Muscle layer of duodenum (tissue), 2 donors: Measurements from ENCODE around the gene TPSG1.
"Not testable (repeated sequence)": the region's sequence is repeated elsewhere in the genome, so short reads cannot be mapped to it uniquely, and the experiment has no call there.

Experiments used
- H3K27ac ChIP-seq: one replicate; pipeline ENCODE4 v1.7.0; 2013; ENCODE audit warnings: mild to moderate bottlenecking, low read length
- H3K27me3 ChIP-seq: one replicate; pipeline ENCODE4 v1.7.0; 2013; ENCODE audit warnings: low read depth, mild to moderate bottlenecking, control low read depth, low read length
- H3K36me3 ChIP-seq, 2 donors: one replicate each; pipeline ENCODE4 v1.7.0; 2013; ENCODE audit warnings: low read length in 2 of 2, control low read depth in 1 of 2, mild to moderate bottlenecking in 1 of 2; ENCODE audit not compliant: insufficient read depth in 2 of 2, control insufficient read depth in 1 of 2
- H3K4me1 ChIP-seq, 2 donors: one replicate each; pipeline ENCODE4 v1.7.0; 2013; ENCODE audit warnings: low read length in 2 of 2, mild to moderate bottlenecking in 2 of 2, control low read depth in 1 of 2, moderate library complexity in 1 of 2; ENCODE audit not compliant: insufficient read depth in 2 of 2, control insufficient read depth in 1 of 2
- H3K4me3 ChIP-seq, 2 donors: one replicate each; pipeline ENCODE4 v1.7.0; 2013; ENCODE audit warnings: low read length in 2 of 2, low read depth in 1 of 2, mild to moderate bottlenecking in 1 of 2
- H3K9me3 ChIP-seq, 2 donors: one replicate each; pipeline ENCODE4 v1.7.0; 2013; ENCODE audit warnings: low read length in 2 of 2, control low read depth in 1 of 2, mild to moderate bottlenecking in 1 of 2; ENCODE audit not compliant: control insufficient read depth in 1 of 2
- donor health status: healthy.

Gene TPSG1

DNA sequence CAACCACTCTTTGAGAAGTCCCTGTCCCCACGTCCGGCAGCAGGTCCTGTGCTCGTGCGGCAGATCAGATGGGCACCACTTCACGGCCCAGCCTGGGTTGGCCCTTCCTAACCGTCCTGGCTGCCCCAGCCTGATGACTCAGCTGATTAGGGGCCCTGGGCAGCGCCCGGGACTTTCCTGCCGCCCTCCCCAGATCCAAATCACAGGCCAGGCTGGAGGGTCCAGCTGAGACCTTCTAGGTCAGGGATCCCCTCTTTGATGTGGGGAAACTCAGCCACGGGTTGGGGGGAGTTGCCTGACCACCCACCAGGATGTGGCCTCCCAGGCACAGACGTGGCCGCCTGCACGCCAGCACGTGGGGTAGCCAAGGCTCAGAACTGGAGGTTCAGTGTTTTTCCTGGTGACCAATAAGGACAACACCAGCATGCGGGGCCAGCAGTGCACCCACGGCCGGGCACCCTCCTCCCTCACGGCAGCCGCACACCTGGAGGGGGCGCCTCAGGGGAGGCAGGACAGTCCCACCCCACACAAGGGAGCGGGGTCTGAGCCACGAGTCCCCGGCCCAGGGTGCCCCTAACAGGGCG is 752 bp upstream of the TPSG1 start:
- H3K4me3 ChIP-seq, H3K27ac ChIP-seq, H3K9me3 ChIP-seq, H3K36me3 ChIP-seq, H3K4me1 ChIP-seq, H3K27me3 ChIP-seq: not testable (repeated sequence)

DNA sequence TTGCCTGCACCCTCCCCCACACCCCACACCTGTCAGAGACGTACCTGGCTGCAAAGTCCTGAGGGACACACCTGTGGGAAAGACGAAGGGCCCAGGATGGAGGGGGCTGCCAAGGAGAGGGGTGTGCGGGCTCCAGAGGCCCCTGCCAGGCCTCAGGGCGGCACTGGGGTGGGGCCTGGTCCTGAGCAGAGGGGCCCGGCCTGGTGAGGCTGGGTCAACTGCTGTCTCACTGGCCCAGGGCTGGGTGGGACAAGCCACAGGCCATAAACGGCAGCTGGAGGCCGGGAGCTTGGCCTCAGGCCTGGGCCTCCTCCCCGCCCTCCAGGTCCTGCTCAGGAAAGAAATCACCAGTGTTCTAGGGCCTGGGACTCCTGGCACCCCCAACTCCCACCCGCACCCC is 510 bp downstream of the TPSG1 start:
- H3K9me3 ChIP-seq: no peaks in the 10 kb centered on the region
- H3K27ac ChIP-seq: no peak overlapping the region
- H3K4me1 ChIP-seq: no peaks in the 10 kb centered on the region
- no peak overlapping the region for H3K4me3 ChIP-seq
- H3K36me3 ChIP-seq: peaks cover 0 to 12% of the 10 kb centered on the region in 2 donors
- H3K27me3 ChIP-seq: no peaks in the 10 kb centered on the region

DNA sequence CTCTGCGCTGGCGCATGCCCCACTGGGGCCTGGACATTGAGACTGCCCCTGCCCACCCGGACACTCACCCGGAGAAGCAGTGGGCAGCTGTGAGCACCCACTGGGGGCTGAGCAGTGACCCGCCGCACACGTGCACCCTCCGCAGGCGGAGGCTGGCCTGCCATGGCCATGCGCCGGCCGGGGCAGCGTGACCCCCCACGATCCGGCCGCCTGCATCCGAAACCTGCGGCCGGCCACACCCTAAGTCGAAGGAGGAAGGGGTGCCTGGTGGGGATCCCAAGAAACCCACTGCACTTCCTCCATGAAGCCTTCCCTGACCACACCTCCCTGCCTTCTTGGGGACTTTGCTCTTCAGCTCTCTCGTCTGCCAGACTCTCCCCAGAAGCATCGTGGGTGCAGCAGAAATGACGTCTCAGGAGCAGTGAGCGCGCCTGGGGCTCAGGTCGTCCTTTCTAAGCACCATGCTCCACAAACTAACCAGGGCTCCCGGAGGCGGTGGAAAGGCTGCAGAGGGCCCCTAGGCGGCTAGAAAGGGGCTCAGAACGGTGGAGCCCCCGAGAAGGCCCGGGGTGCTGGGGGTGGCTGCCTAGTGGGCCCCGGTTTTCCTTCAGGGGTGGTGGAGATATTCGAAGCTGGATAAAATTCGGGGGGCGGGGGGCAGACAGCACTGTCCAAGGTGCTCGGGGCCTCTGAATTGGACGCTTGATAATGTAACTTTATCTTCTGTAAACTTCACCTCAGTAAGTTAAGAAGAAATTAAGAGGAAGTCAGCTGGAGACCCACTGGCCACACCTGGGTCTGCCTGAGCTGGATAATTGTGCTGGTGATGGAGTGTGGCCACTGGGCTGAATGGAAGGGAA is 1.5 kb downstream of the TPSG1 start:
- Histone ChIP-seq H3K4me1 (no peaks in the 10 kb centered on the region), H3K36me3 (peaks cover 0 to 21% of the 10 kb centered on the region in 2 donors), H3K27ac (no peak overlapping the region), H3K27me3 (no peaks in the 10 kb centered on the region), H3K4me3 (no peak overlapping the region), H3K9me3 (no peaks in the 10 kb centered on the region)

DNA sequence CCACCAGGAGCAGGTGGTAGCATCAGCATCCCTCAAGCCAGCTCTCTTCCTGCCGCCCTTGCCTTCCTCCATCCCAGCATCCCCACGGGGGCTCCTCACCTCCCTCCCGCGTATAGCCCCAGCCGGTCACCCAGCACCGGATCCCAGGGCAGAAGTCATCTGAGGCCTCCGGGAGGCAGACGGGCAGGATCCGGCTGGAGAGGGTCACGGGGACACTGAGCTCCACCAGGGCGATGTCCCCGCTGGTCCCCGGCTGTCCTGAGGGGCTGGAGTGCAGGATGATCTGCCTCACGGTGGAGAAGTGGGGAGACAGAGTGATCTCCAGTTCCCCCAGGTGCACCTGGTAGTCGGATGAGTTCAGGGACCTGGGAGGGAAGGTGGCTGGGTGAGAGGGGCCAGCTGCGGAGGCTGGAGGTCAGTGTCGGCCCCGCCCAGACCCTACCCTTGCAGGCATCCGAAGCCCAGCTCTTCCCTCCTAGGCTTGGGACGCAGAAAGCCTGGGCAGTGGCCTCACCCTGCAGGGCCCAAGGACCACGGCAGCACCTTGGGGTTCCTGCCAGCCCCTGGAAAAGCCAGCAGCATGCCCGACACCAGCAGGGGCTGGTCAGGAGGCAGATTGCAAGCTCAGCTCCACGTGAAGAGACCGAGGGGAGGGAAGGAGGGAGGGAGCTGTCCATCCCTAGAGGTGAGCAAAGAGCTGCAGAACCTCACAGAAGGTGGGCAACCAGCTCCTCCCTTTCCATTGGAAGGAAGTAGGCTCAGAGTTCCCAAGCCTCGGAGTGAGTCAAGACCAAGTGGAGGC is 2.3 kb downstream of the TPSG1 start:
- H3K9me3 ChIP-seq: no peaks in the 10 kb centered on the region
- H3K36me3 ChIP-seq: peaks cover 0 to 29% of the 10 kb centered on the region in 2 donors
- no peak overlapping the region for H3K4me3 ChIP-seq
- no peak overlapping the region for H3K27ac ChIP-seq
- no peaks in the 10 kb centered on the region for H3K4me1 ChIP-seq
- H3K27me3 ChIP-seq: no peaks in the 10 kb centered on the region

DNA sequence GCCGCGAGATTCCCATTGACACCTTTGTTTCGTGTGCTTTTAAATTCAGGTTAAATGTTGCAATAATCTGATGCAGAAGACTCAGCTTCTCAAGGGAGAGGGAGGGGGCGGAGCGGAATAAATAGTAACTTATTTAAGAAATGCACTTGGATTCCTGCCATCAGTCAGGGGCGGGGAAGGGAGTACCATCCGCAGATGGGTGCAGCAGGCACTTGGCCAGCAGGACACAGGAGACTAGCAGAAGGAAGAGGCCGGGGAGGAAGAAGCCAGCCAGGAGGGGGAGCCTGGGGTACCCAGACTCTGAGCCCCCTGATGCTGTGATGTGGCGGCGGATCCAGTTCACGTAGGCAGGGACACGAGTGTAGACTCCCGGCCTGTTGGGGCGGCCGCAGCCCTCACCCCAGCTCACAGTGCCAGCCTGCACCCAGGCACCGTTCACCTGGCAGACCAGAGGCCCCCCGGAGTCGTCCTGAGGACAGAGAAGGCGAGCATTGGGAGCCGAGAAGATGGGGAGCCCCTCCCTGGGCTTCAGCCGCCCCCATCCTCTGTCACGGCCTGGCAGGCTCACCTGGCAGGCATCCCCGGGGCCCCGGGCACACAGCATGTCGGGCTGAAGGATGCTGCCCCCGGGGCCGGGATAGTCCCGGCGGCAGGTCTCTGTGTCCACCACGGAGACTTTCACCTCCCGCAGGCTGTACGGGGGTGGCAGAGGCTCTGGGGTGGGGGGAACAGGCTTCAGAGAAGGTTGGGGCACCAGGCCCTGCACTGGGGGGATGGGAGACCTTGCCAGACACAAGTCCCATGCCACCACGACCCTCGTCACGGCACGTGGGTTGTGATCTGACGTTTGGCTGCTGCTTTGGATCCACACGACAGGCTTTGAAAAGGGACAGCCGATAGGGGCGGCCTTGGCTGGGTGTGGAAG is 3.2 kb downstream of the TPSG1 start:
- peaks cover 0 to 38% of the 10 kb centered on the region in 2 donors for H3K36me3 ChIP-seq
- no peak overlapping the region for H3K27ac ChIP-seq
- H3K9me3 ChIP-seq: no peaks in the 10 kb centered on the region
- no peak overlapping the region for H3K4me3 ChIP-seq
- H3K4me1 ChIP-seq: no peaks in the 10 kb centered on the region
- H3K27me3 ChIP-seq: no peaks in the 10 kb centered on the region

DNA sequence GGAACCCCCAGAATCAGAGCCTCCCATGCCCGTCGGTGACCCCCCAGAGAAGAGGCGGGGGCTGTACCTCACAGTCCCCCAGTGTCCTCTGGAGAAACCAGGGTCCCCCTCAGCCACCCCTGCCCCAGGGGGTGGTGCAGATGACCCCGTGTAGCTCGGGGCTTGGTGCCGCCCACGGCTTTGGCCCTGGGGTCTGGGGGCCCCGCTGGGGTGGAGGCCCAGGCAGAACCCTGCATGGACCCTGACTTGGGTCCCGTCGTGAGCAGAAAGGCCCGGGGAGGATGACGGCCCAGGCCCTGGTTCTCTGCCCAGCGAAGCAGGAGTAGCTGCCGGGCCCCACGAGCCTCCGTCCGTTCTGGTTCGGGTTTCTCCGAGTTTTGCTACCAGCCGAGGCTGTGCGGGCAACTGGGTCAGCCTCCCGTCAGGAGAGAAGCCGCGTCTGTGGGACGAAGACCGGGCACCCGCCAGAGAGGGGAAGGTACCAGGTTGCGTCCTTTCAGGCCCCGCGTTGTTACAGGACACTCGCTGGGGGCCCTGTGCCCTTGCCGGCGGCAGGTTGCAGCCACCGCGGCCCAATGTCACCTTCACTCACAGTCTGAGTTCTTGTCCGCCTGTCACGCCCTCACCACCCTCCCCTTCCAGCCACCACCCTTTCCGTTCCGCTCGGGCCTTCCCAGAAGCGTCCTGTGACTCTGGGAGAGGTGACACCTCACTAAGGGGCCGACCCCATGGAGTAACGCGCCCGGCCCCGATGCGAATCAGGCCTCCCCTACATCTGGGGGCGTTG is 4.0 kb downstream of the TPSG1 start:
- no peaks in the 10 kb centered on the region for H3K9me3 ChIP-seq
- no peak overlapping the region for H3K27ac ChIP-seq
- H3K4me1 ChIP-seq: no peaks in the 10 kb centered on the region
- peaks cover 0 to 46% of the 10 kb centered on the region in 2 donors for H3K36me3 ChIP-seq
- no peaks in the 10 kb centered on the region for H3K27me3 ChIP-seq
- H3K4me3 ChIP-seq: no peak overlapping the region

DNA sequence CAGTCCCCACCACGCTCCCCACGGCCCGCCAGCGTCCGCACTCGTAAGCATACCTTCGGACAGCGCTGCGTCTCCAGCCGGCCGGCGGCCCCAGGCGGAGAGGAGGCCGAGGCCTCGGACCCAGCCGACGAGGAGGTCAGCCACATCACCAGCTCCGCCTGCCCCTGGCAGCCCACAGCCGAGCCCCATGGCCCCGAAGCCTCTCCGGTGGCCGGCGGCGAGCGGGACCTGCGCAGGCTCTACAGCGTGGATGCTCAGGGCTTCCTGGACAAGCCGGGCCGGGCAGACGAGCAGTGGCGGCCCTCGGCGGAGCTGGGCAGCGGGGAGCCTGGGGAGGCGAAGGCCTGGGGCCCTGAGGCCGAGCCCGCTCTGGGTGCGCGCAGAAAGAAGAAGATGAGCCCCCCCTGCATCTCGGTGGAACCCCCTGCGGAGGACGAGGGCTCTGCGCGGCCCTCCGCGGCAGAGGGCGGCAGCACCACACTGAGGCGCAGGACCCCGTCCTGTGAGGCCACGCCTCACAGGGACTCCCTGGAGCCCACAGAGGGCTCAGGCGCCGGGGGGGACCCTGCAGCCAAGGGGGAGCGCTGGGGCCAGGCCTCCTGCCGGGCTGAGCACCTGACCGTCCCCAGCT is 4.9 kb downstream of the TPSG1 start:
- Histone ChIP-seq H3K4me3 (no peak overlapping the region), H3K9me3 (no peaks in the 10 kb centered on the region), H3K27ac (no peak overlapping the region), H3K27me3 (no peaks in the 10 kb centered on the region), H3K36me3 (peaks cover 0 to 54% of the 10 kb centered on the region in 2 donors), H3K4me1 (no peaks in the 10 kb centered on the region)

DNA sequence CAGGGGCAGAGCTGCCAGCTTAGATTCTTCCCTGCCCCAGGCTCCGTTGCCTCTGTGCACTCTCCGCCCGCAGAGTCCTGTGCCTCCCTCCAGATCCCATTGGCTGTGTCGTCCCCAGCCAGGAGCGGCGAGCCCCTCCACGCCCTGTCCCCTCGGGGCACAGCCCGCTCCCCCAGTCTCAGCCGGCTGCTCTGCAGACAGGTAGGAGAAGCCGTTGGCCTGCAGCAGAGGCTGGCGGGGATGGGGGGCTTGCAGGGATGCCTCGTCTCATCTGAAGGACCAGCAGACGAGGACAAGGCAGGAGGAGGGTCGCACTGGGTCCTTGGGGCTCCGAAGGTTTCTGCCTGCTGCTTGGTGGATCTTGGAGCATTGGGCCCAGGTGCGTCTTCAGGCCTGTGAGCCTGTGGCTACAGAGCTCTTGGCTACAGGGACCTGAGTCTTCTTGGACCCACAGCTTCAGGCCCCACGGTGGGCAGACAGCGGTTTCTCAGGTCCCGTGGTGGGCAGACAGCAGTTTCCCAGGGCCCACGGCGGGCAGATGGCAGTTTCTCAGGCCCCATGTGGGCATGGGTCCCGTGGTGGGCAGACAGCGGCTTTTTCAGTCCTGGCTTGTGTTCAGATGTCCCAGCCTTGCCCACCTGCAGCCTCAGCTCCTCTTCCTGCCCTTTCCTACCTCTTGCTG is 6.0 kb downstream of the TPSG1 start:
- peaks cover 0 to 61% of the 10 kb centered on the region in 2 donors for H3K36me3 ChIP-seq
- H3K4me1 ChIP-seq: no peaks in the 10 kb centered on the region
- H3K4me3 ChIP-seq: no peak overlapping the region
- H3K27ac ChIP-seq: no peak overlapping the region
- H3K9me3 ChIP-seq: no peaks in the 10 kb centered on the region
- no peaks in the 10 kb centered on the region for H3K27me3 ChIP-seq

DNA sequence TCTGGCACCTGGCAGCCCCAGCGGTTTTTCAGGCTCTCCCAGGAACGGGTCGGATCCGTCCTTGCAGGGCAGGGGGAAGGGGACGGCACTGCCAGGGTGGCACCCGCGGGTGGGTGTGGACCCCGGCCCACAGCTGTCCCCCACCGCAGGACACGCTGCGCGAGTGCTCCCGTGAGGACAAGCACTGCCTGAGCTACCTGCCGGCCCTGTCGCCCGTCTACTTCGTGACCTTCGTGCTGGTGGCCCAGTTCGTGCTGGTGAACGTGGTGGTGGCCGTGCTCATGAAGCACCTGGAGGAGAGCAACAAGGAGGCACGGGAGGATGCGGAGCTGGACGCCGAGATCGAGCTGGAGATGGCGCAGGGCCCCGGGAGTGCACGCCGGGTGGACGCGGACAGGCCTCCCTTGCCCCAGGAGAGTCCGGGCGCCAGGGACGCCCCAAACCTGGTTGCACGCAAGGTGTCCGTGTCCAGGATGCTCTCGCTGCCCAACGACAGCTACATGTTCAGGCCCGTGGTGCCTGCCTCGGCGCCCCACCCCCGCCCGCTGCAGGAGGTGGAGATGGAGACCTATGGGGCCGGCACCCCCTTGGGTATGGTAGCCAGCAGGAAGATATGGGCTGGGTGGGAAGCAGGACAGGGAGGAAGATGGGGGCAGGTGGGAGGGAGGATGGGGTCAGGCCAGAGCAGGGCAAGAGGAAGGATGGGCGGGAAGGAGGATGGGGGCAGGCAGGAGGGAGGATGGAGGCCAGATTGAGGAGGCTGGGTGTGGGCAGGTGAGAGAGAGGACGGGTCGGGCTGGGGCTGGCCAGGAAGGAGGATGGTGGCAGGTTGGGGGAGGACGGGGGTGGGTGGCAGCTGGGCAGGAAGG is 6.8 kb downstream of the TPSG1 start:
- H3K9me3 ChIP-seq: no peaks in the 10 kb centered on the region

More for the DNA sequence above, 6.8 kb downstream of the TPSG1 start:
- no peaks in the 10 kb centered on the region for H3K4me1 ChIP-seq
- peaks cover 0 to 69% of the 10 kb centered on the region in 2 donors for H3K36me3 ChIP-seq
- H3K27ac ChIP-seq: no peak overlapping the region
- H3K27me3 ChIP-seq: no peaks in the 10 kb centered on the region
- H3K4me3 ChIP-seq: no peak overlapping the region
